HG03565 (cell line): ENCODE results near the gene PHACTR3.

ENCODE experiments used
- ATAC-seq: cut with Tn5 transposase; IDR thresholded peaks from one replicate; pipeline ENCODE4 v1.9.1; 2021; ENCODE audit warnings: mild to moderate bottlenecking, moderate library complexity; ENCODE audit not compliant: unreplicated experiment

PHACTR3 gene

DNA sequence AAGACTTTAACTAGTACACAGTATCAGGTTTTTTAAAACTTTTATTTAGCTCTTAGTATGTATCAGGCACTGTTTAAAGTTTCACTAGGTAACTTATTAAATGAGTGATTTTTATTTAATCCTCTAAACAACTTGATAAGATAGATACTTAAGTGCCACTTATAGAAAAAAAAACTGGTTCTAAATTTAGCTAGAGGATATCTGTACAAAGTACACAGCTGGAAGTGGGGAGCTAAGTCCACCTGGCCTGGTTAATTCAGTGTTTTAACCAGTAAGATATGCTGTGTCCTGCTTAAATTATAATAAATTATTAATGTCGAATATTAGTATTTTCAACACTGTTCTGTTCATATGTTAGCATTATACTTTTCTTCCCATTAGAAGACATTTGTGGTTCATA is 291.6 kb downstream of the PHACTR3 start:
- no peak for ATAC-seq
